Measurements from ENCODE around the gene BANF2.
A peak's percentile ranks its signal among the peaks of the same experiment; 100 is the strongest.

Gene BANF2

GRCh38 chr20:17783671-17784070, 83.9 kb downstream of the BANF2 start:
- Histone ChIP-seq H4K20me1 (ENCODE audit: control insufficient read depth, insufficient read depth, low read depth, low read length) (no peaks in the 10 kb centered on the region), H3K4me2 (ENCODE audit: low read length) (peak overlapping the region; percentile 42), H3K36me3 (ENCODE audit: control insufficient read depth, low read length) (no peaks in the 10 kb centered on the region), H3K4me3 (ENCODE audit: low read length) (no peak overlapping the region), H3K9me2 (replicated peaks; ENCODE audit: control insufficient read depth, low read length) (no peaks in the 10 kb centered on the region), H3K27me3 (ENCODE audit: control insufficient read depth, low read length) (no peaks in the 10 kb centered on the region), H3K4me1 (ENCODE audit: control insufficient read depth, low read length) (peaks cover 36% of the 10 kb centered on the region), H3K79me2 (ENCODE audit: control insufficient read depth, low read length) (no peaks in the 10 kb centered on the region), H3K9me3 (ENCODE audit: control insufficient read depth, insufficient read depth, low read length) (no peaks in the 10 kb centered on the region), H3F3A (ENCODE audit: control insufficient read depth, insufficient read depth) (no peaks in the 10 kb centered on the region), H3K27ac (ENCODE audit: low read depth, low read length) (0 out of 2 replicates have a peak overlapping the region, but pooled peaks have one; percentile 7)
- TF ChIP-seq EZH2phosphoT487 (IDR thresholded peaks at IDR 0.05; ENCODE audit: borderline replicate concordance, low read length) (no peak), CTCF (IDR thresholded peaks at IDR 0.05; ENCODE audit: low read depth, low read length, poor library complexity, severe bottlenecking) (no peak)

GRCh38 chr20:17785007-17785406, 85.2 kb downstream of the BANF2 start:
- peaks cover 36% of the 10 kb centered on the region for H3K4me1 ChIP-seq (ENCODE audit: control insufficient read depth, low read length)
- H3K79me2 ChIP-seq (ENCODE audit: control insufficient read depth, low read length), result no peaks in the 10 kb centered on the region
- no peak overlapping the region for H3K4me3 ChIP-seq (ENCODE audit: low read length)
- no peaks in the 10 kb centered on the region for H4K20me1 ChIP-seq (ENCODE audit: control insufficient read depth, insufficient read depth, low read depth, low read length)
- H3K9me3 ChIP-seq (ENCODE audit: control insufficient read depth, insufficient read depth, low read length), result no peaks in the 10 kb centered on the region
- no peaks in the 10 kb centered on the region for H3F3A ChIP-seq (ENCODE audit: control insufficient read depth, insufficient read depth)
- no peaks in the 10 kb centered on the region for H3K9me2 ChIP-seq (replicated peaks; ENCODE audit: control insufficient read depth, low read length)
- no peak overlapping the region for H3K27ac ChIP-seq (ENCODE audit: low read depth, low read length)
- H3K27me3 ChIP-seq (ENCODE audit: control insufficient read depth, low read length), result no peaks in the 10 kb centered on the region; the same call in 1 of the 2 replicates
- H3K36me3 ChIP-seq (ENCODE audit: control insufficient read depth, low read length), result no peaks in the 10 kb centered on the region
- TF ChIP-seq CTCF (IDR thresholded peaks at IDR 0.05; ENCODE audit: low read depth, low read length, poor library complexity, severe bottlenecking), result no peak
- no peak for TF ChIP-seq EZH2phosphoT487 (IDR thresholded peaks at IDR 0.05; ENCODE audit: borderline replicate concordance, low read length)
- H3K4me2 ChIP-seq (ENCODE audit: low read length), result no peak overlapping the region
